PC-3 (cell line): ENCODE data around the gene HCAR2. TPM values are rescaled to one million over a fixed set of nuclear protein-coding genes. Genes with fewer than 3 reads are reported as not detected.

ENCODE experiments used
- ATAC-seq: fragments of 200-7000 bp; cut with Tn5 transposase; 2 replicates; pipeline ENCODE4 v1.9.1; 2020; ENCODE audit warnings: mild to moderate bottlenecking, moderate library complexity
- BruUV-seq: library from RNA; stranded (reverse); fragments of 400-500 nt; replicated peaks from 2 replicates; lab custom pipeline; 2021; lab: Mats Ljungman, UMichigan
- CTCF ChIA-PET: fragments of 300-600 bp; sonication (Branson Sonifier 250); formaldehyde crosslinking; loops from one replicate; lab custom pipeline; 2022; ENCODE audit warnings: antibody characterized with exemption; lab: Charles Lee
- POLR2A ChIA-PET: fragments of 300-600 bp; sonication (Branson Sonifier 250); formaldehyde crosslinking; loops from one replicate; lab custom pipeline; 2022; ENCODE audit warnings: antibody characterized with exemption; ENCODE audit not compliant: unreplicated experiment; lab: Charles Lee
- DNase-seq: peaks from one replicate; pipeline ENCODE4 v3.0.0-alpha.2; 2015
- H2AFZ ChIP-seq: fragments of 300-600 bp; sonication (generic); 2 replicates; pipeline ENCODE4 v1.6.0; 2016; ENCODE audit warnings: antibody characterized with exemption, low read length
- H3F3A ChIP-seq: fragments of 300-600 bp; sonication (generic); one replicate; pipeline ENCODE4 v1.6.0; 2017; ENCODE audit warnings: antibody characterized with exemption, low read length, control low read depth, mild to moderate bottlenecking; ENCODE audit not compliant: unreplicated experiment
- H3K27ac ChIP-seq: fragments of 300-600 bp; sonication (generic); 2 replicates; pipeline ENCODE4 v1.5.1; 2016; ENCODE audit warnings: mild to moderate bottlenecking, low read length
- H3K27me3 ChIP-seq: fragments of 300-600 bp; sonication (generic); 2 replicates; pipeline ENCODE4 v1.6.1; 2016; ENCODE audit warnings: low read length, mixed read lengths
- H3K36me3 ChIP-seq: fragments of 300-600 bp; sonication (generic); 2 replicates; pipeline ENCODE4 v1.6.1; 2016; ENCODE audit warnings: low read depth, mixed run types, low read length, mixed read lengths
- H3K4me1 ChIP-seq: fragments of 300-600 bp; sonication (generic); 2 replicates; pipeline ENCODE4 v1.5.1; 2016; ENCODE audit warnings: low read length; ENCODE audit not compliant: insufficient read depth
- H3K4me2 ChIP-seq: fragments of 300-600 bp; sonication (generic); 2 replicates; pipeline ENCODE4 v1.6.0; 2016; ENCODE audit warnings: low read length
- H3K4me3 ChIP-seq: fragments of 300-600 bp; sonication (generic); 2 replicates; pipeline ENCODE4 v1.5.1; 2016; ENCODE audit warnings: mild to moderate bottlenecking, low read length, mixed read lengths
- H3K79me2 ChIP-seq: fragments of 300-600 bp; sonication (generic); 2 replicates; pipeline ENCODE4 v1.6.1; 2017; ENCODE audit warnings: low read length, mixed read lengths
- H3K9ac ChIP-seq: fragments of 300-600 bp; sonication (generic); 2 replicates; pipeline ENCODE4 v1.6.0; 2016; ENCODE audit warnings: mild to moderate bottlenecking, low read length
- H3K9me2 ChIP-seq: fragments of 300-600 bp; sonication (generic); replicated peaks from 2 replicates; pipeline ENCODE4 v1.6.1; 2016; ENCODE audit warnings: mixed run types, low read length, mixed read lengths
- H3K9me3 ChIP-seq: fragments of 300-600 bp; sonication (generic); 2 replicates; pipeline ENCODE4 v1.6.1; 2016; ENCODE audit warnings: low read length, mixed read lengths
- H4K20me1 ChIP-seq: fragments of 300-600 bp; sonication (generic); 2 replicates; pipeline ENCODE4 v1.6.1; 2016; ENCODE audit warnings: low read length, mixed read lengths
- EZH2 ChIP-seq: fragments of 300-600 bp; sonication (generic); IDR thresholded peaks from one replicate; pipeline ENCODE4 v1.6.1; 2017; ENCODE audit warnings: antibody characterized with exemption, mild to moderate bottlenecking, low read length; ENCODE audit not compliant: unreplicated experiment
- EZH2phosphoT487 ChIP-seq: fragments of 300-600 bp; sonication (generic); IDR thresholded peaks from 2 replicates; pipeline ENCODE4 v1.6.1; 2018; ENCODE audit warnings: mild to moderate bottlenecking, antibody characterized with exemption, low read length, borderline replicate concordance
- intact Hi-C: fragments of 100-400 bp; cut with micrococcal nuclease; formaldehyde crosslinking; loops from 2 replicates; pipeline ENCODE4 v1.9.0; 2023
- total RNA-seq: library from RNA; depleted of rRNA; stranded (reverse); fragments of >200 nt; gene quantifications from 2 replicates; pipeline ENCODE4 v1.2.3, GENCODE V29; 2014
- TF ChIP-seq, protein P1 (sequence below): fragments of 300-600 bp; sonication (generic); conservative IDR thresholded peaks from 2 replicates; pipeline ENCODE4 v1.5.1; 2017; ENCODE audit warnings: antibody characterized with exemption, low read depth, mild to moderate bottlenecking, low read length

The HCAR2 gene
- total RNA-seq, 1 experiment from 2014 or later: not detected

DNA sequence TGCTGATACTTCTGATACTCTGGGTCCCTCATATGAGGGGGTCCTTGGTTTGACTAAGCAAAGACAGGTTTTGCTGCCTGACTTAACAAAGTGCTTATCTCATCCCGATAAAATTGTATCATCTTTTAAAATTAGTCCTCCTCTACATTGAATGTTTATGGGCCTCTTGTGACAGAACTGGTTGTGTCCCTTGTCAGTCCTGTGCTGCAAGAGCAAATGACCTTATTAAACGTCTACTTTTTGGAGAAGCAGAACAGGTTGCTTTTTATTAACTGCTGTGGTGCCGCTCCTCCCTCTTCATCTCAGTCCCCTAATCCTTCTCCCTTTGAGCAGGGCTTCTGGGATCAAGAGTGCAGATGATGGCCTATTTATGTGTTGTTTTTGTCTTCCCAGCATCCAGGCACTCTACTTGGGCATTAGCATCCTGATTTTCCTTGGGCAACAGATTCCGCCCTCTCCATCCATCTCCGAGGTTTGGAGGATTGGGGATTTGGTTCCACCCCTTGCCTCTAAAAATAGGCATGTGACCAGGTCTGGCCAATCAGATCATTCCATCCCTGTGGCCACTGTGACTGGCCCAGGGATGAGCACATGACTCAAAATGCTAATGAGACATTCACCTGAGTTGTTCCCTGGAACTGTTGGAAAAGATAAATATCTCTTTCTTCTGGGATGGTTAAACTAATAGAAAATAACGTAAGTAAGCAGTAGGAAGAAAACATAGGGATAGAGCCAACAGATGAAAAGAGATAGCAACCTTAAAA is 46.6 kb upstream of the HCAR2 start:
- BruUV-seq: TSS peak; percentile 85
- TF ChIP-seq EZH2 (no peak), EZH2phosphoT487 (no peak)
- TF ChIP-seq, protein P1, sequence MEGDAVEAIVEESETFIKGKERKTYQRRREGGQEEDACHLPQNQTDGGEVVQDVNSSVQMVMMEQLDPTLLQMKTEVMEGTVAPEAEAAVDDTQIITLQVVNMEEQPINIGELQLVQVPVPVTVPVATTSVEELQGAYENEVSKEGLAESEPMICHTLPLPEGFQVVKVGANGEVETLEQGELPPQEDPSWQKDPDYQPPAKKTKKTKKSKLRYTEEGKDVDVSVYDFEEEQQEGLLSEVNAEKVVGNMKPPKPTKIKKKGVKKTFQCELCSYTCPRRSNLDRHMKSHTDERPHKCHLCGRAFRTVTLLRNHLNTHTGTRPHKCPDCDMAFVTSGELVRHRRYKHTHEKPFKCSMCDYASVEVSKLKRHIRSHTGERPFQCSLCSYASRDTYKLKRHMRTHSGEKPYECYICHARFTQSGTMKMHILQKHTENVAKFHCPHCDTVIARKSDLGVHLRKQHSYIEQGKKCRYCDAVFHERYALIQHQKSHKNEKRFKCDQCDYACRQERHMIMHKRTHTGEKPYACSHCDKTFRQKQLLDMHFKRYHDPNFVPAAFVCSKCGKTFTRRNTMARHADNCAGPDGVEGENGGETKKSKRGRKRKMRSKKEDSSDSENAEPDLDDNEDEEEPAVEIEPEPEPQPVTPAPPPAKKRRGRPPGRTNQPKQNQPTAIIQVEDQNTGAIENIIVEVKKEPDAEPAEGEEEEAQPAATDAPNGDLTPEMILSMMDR: no peak
- no peaks in the 10 kb centered on the region for H3K9me3 ChIP-seq
- intact Hi-C loops: no loop called here
- H3F3A ChIP-seq: peaks cover 5% of the 10 kb centered on the region
- H3K36me3 ChIP-seq: peaks cover 11% of the 10 kb centered on the region
- peak overlapping the region; percentile 56 for H3K4me3 ChIP-seq
- ATAC-seq (peak; percentile 16; the same call in 1 of the 2 replicates), DNase-seq (peak; percentile 86)
- ChIA-PET CTCF (no interaction called here), POLR2A (no interaction called here)
- peak overlapping the region; percentile 91 for H2AFZ ChIP-seq
- peak overlapping the region; percentile 12; the same call in 1 of the 2 replicates for H3K27ac ChIP-seq
- no peaks in the 10 kb centered on the region for H4K20me1 ChIP-seq
- peaks cover 27% of the 10 kb centered on the region for H3K4me1 ChIP-seq
- no peaks in the 10 kb centered on the region for H3K27me3 ChIP-seq
- H3K9me2 ChIP-seq: no peaks in the 10 kb centered on the region
- peaks cover 21% of the 10 kb centered on the region for H3K79me2 ChIP-seq
- peak overlapping the region; percentile 70 for H3K4me2 ChIP-seq
- H3K9ac ChIP-seq: peak overlapping the region; percentile 14; the same call in 1 of the 2 replicates

DNA sequence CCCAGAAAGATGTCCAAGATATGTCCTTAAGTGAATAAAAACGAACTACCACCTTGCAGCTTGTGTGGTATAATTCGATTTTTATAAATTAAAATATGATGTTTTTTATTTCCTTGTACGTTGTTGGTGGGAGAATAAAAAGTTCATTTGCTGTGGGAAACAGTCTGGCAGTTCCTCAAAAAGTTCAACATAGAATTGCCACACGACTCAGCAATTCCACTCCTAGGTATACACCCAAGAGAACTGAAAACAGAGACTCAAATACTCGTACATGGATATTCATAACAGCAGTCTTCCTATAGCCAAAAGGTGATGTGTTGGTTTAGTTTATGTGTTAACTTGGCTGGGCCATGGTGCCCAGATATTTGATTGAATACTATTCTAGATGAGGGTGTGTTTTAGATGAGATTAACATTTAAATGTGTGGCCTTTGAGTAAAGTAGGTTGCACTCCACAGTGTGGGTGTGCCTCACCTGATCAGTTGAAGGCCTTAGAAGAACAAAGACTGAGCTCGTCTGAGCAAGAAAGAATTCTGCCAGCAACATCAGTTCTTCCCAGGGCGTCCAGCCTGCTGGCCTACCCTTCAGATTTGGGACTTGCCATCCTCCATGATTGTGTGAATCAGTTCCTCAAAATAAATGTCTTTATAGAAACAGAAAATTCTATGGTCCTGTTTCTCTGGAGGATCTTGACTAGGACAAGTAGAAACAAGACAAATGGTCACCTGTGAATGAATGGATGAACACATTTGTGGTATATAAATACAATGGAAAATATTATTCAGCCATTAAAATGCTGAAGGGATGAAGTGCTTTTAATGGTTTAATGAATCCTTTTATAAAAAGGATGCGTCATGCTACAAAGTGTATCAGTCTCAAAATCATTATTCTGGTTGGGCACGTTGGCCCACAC is 44.3 kb upstream of the HCAR2 start:
- Histone ChIP-seq H3K36me3 (no peaks in the 10 kb centered on the region), H2AFZ (no peak overlapping the region), H3K4me1 (peaks cover 15% of the 10 kb centered on the region), H4K20me1 (no peaks in the 10 kb centered on the region), H3K79me2 (no peaks in the 10 kb centered on the region), H3K9ac (no peak overlapping the region), H3F3A (peaks cover 5% of the 10 kb centered on the region), H3K27ac (no peak overlapping the region), H3K27me3 (no peaks in the 10 kb centered on the region), H3K9me3 (no peaks in the 10 kb centered on the region), H3K4me2 (no peak overlapping the region), H3K4me3 (no peak overlapping the region), H3K9me2 (no peaks in the 10 kb centered on the region)
- CTCF ChIA-PET: no interaction called here
- POLR2A ChIA-PET: no interaction called here
- TF ChIP-seq, protein P1: no peak
- TF ChIP-seq EZH2phosphoT487 (no peak), EZH2 (no peak)
- intact Hi-C loops: no loop called here
- no TSS peak for BruUV-seq
- ATAC-seq (no peak), DNase-seq (no peak)
